SKM-1 treated with dmso at 0.1 percent for 144 hours (cell line): Measurements from ENCODE around the gene ZNF823.
"Not testable (repeated sequence)": the region's sequence is repeated elsewhere in the genome, so short reads cannot be mapped to it uniquely, and the experiment has no call there.

Experiments used
- DNase-seq: peaks from one replicate; lab custom pipeline; 2025; ENCODE audit not compliant: unreplicated experiment; lab: John Stamatoyannopoulos, UW

ZNF823 gene

DNA sequence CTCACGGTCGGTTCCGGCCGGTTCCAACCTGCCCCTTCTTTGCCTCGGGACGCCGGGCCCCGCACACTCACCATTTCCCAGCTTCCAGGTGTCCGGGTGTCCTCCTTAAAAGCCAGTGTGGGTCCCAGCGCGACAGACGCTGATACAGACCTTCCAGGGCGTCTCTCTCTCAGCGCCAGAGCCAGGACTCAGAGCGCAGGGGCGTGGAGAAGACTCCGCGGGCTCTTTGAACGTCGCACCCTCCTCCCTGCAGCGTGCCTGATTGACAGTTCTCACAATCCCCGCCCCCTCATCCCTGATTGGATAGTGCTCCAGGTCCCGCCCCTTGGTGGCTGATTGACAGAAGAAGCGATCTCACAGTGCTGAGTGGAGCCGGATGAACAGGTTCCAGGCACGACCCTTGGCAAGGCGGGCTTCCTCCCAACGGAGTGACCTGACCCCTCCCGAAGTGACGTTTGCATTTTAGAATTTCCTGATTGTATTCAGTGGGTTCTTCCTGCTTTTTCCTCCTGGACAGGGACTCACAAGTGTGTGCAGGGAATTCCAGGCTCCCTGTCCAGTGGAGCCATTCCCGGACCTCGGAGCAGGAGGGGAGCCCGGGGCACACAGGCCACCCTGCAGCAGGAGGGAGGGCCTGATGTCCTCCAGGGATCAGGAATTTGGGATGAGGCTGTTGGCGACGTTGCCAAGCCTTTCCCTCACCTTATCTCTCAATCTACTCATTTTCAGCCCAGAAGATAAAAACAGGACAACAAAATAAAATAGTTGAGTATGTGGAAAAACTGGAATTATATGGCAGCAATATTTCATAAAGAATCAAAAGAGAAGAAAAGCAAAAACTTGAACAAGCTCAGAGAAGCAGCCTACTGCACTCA lies at the start of gene ZNF823:
Gene ZNF823, minus strand, starts transcription at position 201 of the 875 bp plus-strand sequence. Its CDS starts 127 bp downstream, at position 74.
- peak; percentile 97 for DNase-seq

GRCh38 chr19:11787536-11787935 lies 48.8 kb upstream of the ZNF823 start:
- no peak for DNase-seq

DNA sequence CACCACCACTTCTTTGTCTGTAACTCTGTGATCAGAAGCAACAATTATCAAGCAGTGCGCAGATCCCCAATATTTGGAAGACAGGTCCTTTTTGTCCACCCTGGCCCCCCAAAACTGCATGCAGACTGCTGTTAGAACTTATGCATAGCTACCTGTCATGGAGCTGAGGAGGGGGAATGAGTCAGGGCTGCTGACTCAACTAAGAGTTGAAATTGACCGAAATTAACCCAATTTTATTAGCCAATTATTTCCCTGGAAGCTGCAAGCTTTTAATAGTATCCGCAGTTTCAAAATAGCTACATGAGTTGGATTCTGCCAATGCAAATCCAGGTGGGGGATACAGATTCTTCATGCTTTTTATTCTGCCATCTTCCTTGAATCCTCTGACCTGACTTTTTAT lies 45.6 kb upstream of the ZNF823 start:
- DNase-seq: no peak

- DNase-seq: no peak
These were observed 45.0 kb upstream of the ZNF823 start for GRCh38 chr19:11783767-11784166.

DNA sequence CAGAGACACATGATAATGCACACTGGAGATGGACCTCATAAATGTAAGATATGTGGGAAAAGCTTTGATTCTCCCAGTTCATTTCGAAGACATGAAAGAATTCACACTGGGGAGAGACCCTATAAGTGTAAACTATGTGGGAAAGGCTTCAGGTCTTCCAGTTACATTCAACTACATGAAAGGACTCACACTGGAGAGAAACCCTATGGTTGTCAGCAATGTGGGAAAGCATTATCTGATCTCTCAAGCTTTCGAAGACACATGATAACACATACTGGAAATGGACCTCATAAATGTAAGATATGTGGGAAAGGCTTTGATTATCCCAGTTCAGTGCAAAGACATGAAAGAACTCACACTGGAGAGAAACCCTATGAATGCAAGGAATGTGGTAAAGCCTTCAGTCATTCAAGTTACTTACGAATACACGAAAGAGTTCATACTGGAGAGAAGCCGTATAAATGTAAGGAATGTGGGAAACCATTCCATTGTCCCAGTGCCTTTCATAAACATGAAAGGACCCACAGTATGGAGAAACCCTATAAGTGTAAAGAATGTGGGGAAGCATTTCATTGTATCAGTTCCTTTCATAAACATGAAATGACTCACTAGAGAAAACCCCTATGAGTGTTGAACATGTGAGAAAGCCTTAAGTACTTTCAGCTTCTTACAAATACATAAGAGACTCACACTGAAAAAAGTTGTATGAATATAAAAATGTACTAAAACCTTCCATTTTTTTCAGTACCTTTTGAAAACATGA lies 42.7 kb upstream of the ZNF823 start:
- no peak for DNase-seq

GRCh38 chr19:11780431-11781020 lies 41.8 kb upstream of the ZNF823 start:
- no peak for DNase-seq

- DNase-seq: not testable (repeated sequence)
These were observed 37.9 kb upstream of the ZNF823 start for GRCh38 chr19:11776669-11777068.

DNA sequence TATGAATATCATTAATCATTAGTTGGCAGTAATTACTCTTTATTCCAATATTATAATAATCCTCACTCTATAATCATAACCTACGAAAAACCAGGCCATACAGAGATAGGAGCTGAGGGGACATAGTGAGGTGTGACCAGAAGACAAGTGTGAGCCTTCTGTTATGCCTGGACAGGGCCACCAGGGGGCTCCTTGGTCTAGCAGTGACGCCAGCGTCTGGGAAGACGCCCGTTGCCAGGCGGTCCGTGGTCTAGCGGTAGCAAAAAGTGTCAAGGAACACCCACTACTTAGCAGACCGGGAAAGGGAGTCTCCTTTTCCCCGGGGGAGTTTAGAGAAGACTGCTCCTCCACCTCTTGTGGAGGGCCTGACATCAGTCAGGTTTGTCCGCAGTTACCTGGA lies 32.8 kb upstream of the ZNF823 start:
- not testable (repeated sequence) for DNase-seq

- DNase-seq: no peak
These were observed 31.2 kb upstream of the ZNF823 start for GRCh38 chr19:11769995-11770394.

DNA sequence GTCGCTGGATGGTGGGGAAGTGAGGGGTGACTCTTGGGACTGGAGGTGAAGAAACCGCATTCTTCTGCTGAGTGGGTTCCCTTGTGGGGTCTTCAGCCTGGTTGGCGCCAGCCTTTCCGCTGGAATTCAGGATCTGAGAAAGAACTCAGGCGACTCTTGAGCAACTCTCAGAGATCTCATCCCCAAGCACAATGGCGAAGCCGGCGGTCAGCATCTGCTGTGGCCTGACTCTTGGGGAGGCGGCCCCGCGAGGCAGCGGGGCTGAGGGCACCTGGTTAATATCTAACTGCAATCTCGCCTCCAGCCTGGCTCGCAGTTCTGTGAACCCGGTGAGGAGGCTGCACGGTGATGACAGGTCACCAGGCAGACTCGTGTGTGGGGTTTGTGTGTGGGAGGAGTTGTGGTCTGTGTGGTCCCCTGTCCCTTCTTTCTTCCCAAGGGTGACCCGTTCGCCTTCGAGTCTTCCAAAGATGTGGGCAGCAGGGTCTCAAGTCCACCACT lies 28.9 kb upstream of the ZNF823 start:
- DNase-seq: no peak

DNA sequence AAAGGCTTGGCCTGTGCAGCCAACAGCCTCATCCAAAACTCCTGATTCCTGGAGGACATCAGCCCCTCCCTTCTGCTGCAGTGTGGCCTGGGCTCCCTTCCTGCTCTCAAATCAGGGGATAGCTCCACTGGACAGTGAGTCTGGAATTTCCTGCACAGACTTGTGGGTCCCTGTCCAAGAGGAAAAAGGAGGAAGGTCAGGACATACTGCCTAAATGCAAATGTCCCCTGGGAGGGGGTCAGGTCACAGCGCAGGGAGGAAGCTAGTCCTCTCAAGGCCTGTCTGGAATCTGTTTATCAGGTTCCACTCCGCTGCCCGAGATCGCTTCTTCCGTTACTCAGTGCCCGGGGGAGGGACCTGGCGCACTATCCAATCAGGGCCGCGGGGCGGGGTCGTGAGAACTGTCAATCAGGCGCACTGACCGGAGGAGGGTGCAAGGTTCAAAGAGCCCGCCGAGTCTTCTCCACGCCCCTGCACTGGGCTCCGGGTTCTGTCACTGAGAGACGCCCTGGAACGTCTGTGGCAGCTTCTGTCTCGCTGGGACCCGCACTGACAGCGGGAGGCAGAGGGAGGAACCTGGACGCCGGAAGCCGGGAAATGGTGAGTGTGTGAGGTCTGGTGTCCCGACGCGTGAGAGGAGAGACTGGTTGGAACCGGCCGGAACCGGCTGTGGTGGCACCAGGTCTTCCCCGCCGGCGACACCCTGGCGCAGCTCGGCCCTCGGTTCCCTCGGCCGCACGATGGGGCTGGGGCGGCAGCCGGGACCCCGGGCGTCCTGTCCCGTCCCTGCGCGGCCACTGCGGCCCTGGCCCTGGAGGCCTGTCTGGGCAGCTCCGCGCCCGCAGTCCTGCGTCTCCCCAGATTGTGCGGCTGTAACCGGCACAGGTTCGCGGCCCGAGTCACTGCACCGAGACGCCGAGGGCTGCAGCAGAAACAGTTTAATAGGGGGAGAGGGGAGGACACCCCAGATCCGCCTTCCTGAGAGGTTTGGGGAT lies 28.1 kb upstream of the ZNF823 start, which contains the start of gene ZNF441:
Gene ZNF441, plus strand, starts transcription at position 404 of the 995 bp plus-strand sequence. Its CDS starts 194 bp downstream, at position 598.
- peak; percentile 92 for DNase-seq

DNA sequence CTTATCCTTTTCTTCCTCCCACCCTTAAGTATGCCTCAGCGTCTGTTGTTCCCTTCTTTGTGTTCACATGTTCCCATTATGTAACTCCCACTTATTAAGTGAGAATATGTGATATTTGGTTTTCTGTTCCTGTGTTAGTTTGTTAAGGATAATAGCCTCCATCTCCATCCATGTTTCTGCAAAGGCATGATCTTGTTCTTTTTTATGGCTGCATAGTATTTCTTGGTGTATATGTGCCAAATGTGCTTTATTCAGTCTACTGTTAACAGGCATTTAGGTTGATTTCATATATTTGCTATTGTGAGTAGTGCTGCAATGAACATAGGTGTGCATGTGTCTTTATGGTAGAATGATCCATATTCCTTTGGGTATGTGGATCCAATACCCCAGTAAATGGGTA lies 24.9 kb upstream of the ZNF823 start:
- no peak for DNase-seq

GRCh38 chr19:11763117-11763516 lies 24.4 kb upstream of the ZNF823 start:
- no peak for DNase-seq

- no peak for DNase-seq
These were observed 21.1 kb upstream of the ZNF823 start for GRCh38 chr19:11759805-11760204.

GRCh38 chr19:11756965-11757364 lies 18.2 kb upstream of the ZNF823 start:
- no peak for DNase-seq

- no peak for DNase-seq
These were observed 15.9 kb upstream of the ZNF823 start for GRCh38 chr19:11754663-11755062.

- DNase-seq: no peak
These were observed 13.5 kb upstream of the ZNF823 start for GRCh38 chr19:11752244-11752736.

DNA sequence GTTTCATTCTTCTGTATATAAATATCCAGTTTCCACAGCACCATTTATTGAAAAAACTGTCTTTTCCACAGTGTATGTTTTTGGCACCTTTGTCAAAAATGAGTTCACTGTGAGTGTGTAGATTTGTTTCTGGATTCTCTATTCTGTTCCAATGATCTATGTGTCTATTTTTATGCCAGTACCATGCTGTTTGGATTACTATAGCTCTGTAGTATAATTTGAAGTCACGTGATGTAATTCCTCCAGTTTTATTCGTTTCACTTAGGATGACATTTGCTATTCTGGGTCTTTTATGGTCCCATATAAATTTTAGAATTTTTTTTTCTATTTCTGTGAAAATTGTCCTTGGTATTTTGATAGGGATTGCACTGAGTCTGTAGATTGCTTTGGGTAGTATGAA lies 11.0 kb upstream of the ZNF823 start:
- no peak for DNase-seq

DNA sequence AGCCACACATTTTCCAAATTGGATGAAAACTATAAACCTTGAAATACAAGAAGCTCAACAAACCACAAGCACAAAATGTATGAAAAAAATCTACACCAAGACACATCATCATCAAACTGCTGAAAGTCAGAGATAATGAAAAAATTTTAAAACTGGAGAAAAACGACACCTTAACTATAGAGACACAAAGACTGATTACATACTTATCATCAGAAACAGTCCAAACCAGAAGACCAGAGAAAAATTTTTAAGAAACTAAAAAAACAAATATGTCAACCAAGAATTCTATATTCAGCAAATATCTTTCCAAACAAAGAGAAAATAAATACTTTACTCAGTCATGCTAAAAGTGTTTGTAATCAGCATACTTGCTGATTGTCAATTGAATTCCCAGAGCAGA lies 8.5 kb upstream of the ZNF823 start:
- no peak for DNase-seq

- DNase-seq: no peak
These were observed 7.1 kb upstream of the ZNF823 start for GRCh38 chr19:11745869-11746268.
